IMR-90 (cell line): ENCODE measurements around the gene NUBP2. TPM values are rescaled to one million over a fixed set of nuclear protein-coding genes. Genes with fewer than 3 reads are reported as not detected.

Experiments used
- ATAC-seq: fragments of 200-7000 bp; cut with Tn5 transposase; 2 replicates; pipeline ENCODE4 v1.9.1; 2020; ENCODE audit warnings: low read depth, mild to moderate bottlenecking, moderate library complexity
- BruUV-seq: library from RNA; stranded (reverse); fragments of 400-500 nt; replicated peaks from 2 replicates; lab custom pipeline; 2021; lab: Mats Ljungman, UMichigan
- CTCF ChIA-PET: fragments of 300-600 bp; formaldehyde crosslinking; extraction: SDS; loops from one replicate; lab custom pipeline; 2021; ENCODE audit warnings: antibody characterized with exemption; lab: Yijun Ruan, JAX
- POLR2A ChIA-PET: fragments of 300-600 bp; sonication (Branson Sonifier 250); formaldehyde crosslinking; loops from one replicate; lab custom pipeline; 2022; ENCODE audit warnings: antibody characterized with exemption; ENCODE audit not compliant: unreplicated experiment; lab: Charles Lee
- DNase-seq: peaks from one replicate; pipeline ENCODE4 v3.0.0; 2013
- H2AFZ ChIP-seq: replicated peaks from 2 replicates; pipeline ENCODE3; 2013; ENCODE audit warnings: low read length, mild to moderate bottlenecking; ENCODE audit not compliant: poor library complexity
- H2AK5ac ChIP-seq: 2 replicates; pipeline ENCODE4 v1.6.1; 2013; ENCODE audit warnings: low read depth, low read length, inconsistent platforms
- H2AK9ac ChIP-seq: replicated peaks from 2 replicates; pipeline ENCODE3; 2013; ENCODE audit warnings: mild to moderate bottlenecking, low read depth, low read length, moderate library complexity; ENCODE audit not compliant: poor library complexity
- H2BK120ac ChIP-seq: 2 replicates; pipeline ENCODE4 v1.6.1; 2013; ENCODE audit warnings: low read depth, low read length, inconsistent platforms
- H2BK15ac ChIP-seq: 3 replicates; pipeline ENCODE4 v1.6.1; 2013; ENCODE audit warnings: low read depth, low read length, inconsistent platforms
- H2BK20ac ChIP-seq: 2 replicates; pipeline ENCODE4 v1.6.1; 2013; ENCODE audit warnings: low read depth, mild to moderate bottlenecking, inconsistent platforms, low read length, moderate library complexity
- H2BK5ac ChIP-seq: 2 replicates; pipeline ENCODE4 v1.6.1; 2013; ENCODE audit warnings: mild to moderate bottlenecking, low read depth, low read length, inconsistent platforms; ENCODE audit not compliant: poor library complexity, severe bottlenecking
- H3K14ac ChIP-seq: replicated peaks from 2 replicates; pipeline ENCODE4 v1.6.1; 2013; ENCODE audit warnings: low read depth, low read length, inconsistent platforms
- H3K18ac ChIP-seq: 2 replicates; pipeline ENCODE4 v1.6.1; 2013; ENCODE audit warnings: low read depth, low read length, control low read depth
- H3K23ac ChIP-seq: 2 replicates; pipeline ENCODE4 v1.6.1; 2013; ENCODE audit warnings: low read depth, low read length, inconsistent platforms
- H3K27ac ChIP-seq: 2 replicates; pipeline ENCODE4 v1.5.1; 2013; ENCODE audit warnings: mild to moderate bottlenecking, control low read depth, low read length; ENCODE audit not compliant: insufficient read depth
- H3K27me3 ChIP-seq: 2 replicates; pipeline ENCODE4 v1.6.1; 2013; ENCODE audit warnings: low read length; ENCODE audit not compliant: control insufficient read depth, insufficient read depth
- H3K36me3 ChIP-seq: 2 replicates; pipeline ENCODE4 v1.6.1; 2013; ENCODE audit warnings: low read length, mixed read lengths; ENCODE audit not compliant: control insufficient read depth, insufficient read depth
- H3K4ac ChIP-seq: 2 replicates; pipeline ENCODE4 v1.6.1; 2013; ENCODE audit warnings: low read depth, low read length, inconsistent platforms
- H3K4me1 ChIP-seq: 2 replicates; pipeline ENCODE4 v1.6.1; 2013; ENCODE audit warnings: low read length, mixed read lengths; ENCODE audit not compliant: control insufficient read depth, insufficient read depth
- H3K4me2 ChIP-seq: 2 replicates; pipeline ENCODE4 v1.6.1; 2013; ENCODE audit warnings: low read depth, mild to moderate bottlenecking, control low read depth, low read length, moderate library complexity
- H3K4me3 ChIP-seq: 2 replicates; pipeline ENCODE4 v1.5.1; 2013; ENCODE audit warnings: low read depth, mild to moderate bottlenecking, control low read depth, low read length, moderate library complexity; ENCODE audit not compliant: insufficient read depth
- H3K56ac ChIP-seq: 2 replicates; pipeline ENCODE4 v1.6.1; 2013; ENCODE audit warnings: low read length, inconsistent platforms; ENCODE audit not compliant: insufficient read depth; ENCODE audit errors: extremely low read depth
- H3K79me1 ChIP-seq, 2 experiments: 2 replicates each; pipeline ENCODE4 v1.6.1; 2013; ENCODE audit warnings: low read length in 2 of 2, inconsistent platforms in 1 of 2, low read depth in 1 of 2
- H3K9ac ChIP-seq: 2 replicates; pipeline ENCODE4 v1.6.1; 2013; ENCODE audit warnings: low read depth, low read length, control low read depth
- H3K9me1 ChIP-seq: 2 replicates; pipeline ENCODE4 v1.6.1; 2013; ENCODE audit warnings: low read length, inconsistent platforms; ENCODE audit not compliant: insufficient read depth
- H3K9me3 ChIP-seq: 2 replicates; pipeline ENCODE4 v1.6.1; 2013; ENCODE audit warnings: low read length; ENCODE audit not compliant: control insufficient read depth, insufficient read depth
- H4K20me1 ChIP-seq: 2 replicates; pipeline ENCODE4 v1.6.1; 2013; ENCODE audit warnings: low read length, inconsistent platforms; ENCODE audit not compliant: insufficient read depth
- H4K5ac ChIP-seq: 2 replicates; pipeline ENCODE4 v1.6.1; 2013; ENCODE audit warnings: mild to moderate bottlenecking, low read depth, low read length, control low read depth
- H4K8ac ChIP-seq, 2 experiments: 2 replicates each; pipeline ENCODE4 v1.6.1; 2013; ENCODE audit warnings: low read depth in 2 of 2, low read length in 2 of 2, control low read depth in 1 of 2, inconsistent platforms in 1 of 2
- H4K91ac ChIP-seq: 2 replicates; pipeline ENCODE4 v1.6.1; 2013; ENCODE audit warnings: low read depth, low read length, inconsistent platforms; ENCODE audit not compliant: insufficient read depth
- CEBPB ChIP-seq: IDR thresholded peaks from 2 replicates; pipeline ENCODE4 v1.6.1; 2012; ENCODE audit warnings: low read depth, low read length, improper control_type of control experiment
- CHD1 ChIP-seq: IDR thresholded peaks from 2 replicates; pipeline ENCODE4 v1.6.1; 2012; ENCODE audit warnings: low read depth, low read length, improper control_type of control experiment
- CTCF ChIP-seq: conservative IDR thresholded peaks from 2 replicates; pipeline ENCODE4 v1.5.1; 2012; ENCODE audit warnings: mild to moderate bottlenecking, low read depth, low read length, improper control_type of control experiment
- FOS ChIP-seq: fragments of 150-350 bp; IDR thresholded peaks from 2 replicates; pipeline ENCODE4 v1.6.1; 2016; ENCODE audit warnings: low read depth, low read length
- MAFK ChIP-seq: IDR thresholded peaks from 2 replicates; pipeline ENCODE4 v1.6.1; 2012; ENCODE audit warnings: low read depth, low read length, improper control_type of control experiment
- NFE2L2 ChIP-seq: fragments of 150-350 bp; IDR thresholded peaks from 2 replicates; pipeline ENCODE4 v1.6.1; 2016; ENCODE audit warnings: low read depth, mild to moderate bottlenecking, low read length
- POLR2A ChIP-seq: IDR thresholded peaks from 2 replicates; pipeline ENCODE4 v1.6.1; 2012; ENCODE audit warnings: mild to moderate bottlenecking, low read depth, low read length
- RAD21 ChIP-seq: IDR thresholded peaks from 2 replicates; pipeline ENCODE4 v1.6.1; 2012; ENCODE audit warnings: low read length, improper control_type of control experiment
- WGBS, 2 experiments: methylation state at CpG; one replicate each; pipeline versions ENCODE4 v1.1.5 to v1.1.7; 2013; ENCODE audit warnings: missing lambda C conversion rate in 2 of 2; ENCODE audit not compliant: insufficient read length in 1 of 2; ENCODE audit errors: extremely low coverage in 2 of 2; 5-methylcytosine and 5-hydroxymethylcytosine counted together
- dilution Hi-C: fragments of 300-500 bp; cut with HindIII; formaldehyde crosslinking; loops from one replicate; pipeline ENCODE4 v1.14.3; 2018; ENCODE audit warnings: low sequenced_read_pairs; ENCODE audit not compliant: unreplicated experiment
- in situ Hi-C: fragments of 300-500 bp; cut with MboI; formaldehyde crosslinking; loops from 3 replicates; pipeline ENCODE4 v1.14.3; 2019; ENCODE audit warnings: low sequenced_read_pairs, inconsistent platforms, mixed read lengths
- intact Hi-C: fragments of 100-400 bp; cut with micrococcal nuclease; formaldehyde crosslinking; loops from 2 replicates; pipeline ENCODE4 v1.10.0; 2022
- polyA plus RNA-seq, 3 experiments: library from polyadenylated mRNA; depleted of rRNA; stranded (reverse); fragments of >200 nt; gene quantifications; 2 replicates each; pipeline ENCODE4 v1.2.3, GENCODE V29; 2012; ENCODE audit warnings: low replicate concordance in 1 of 3
- total RNA-seq: library from RNA; depleted of rRNA; stranded (reverse); fragments of >200 nt; gene quantifications from 2 replicates; pipeline ENCODE4 v1.2.3, GENCODE V29; 2012

NUBP2 gene
- total and polyA plus RNA-seq, 2 of the 4 experiments (the other 2 are of a cell fraction) = 62.6 to 131 TPM

DNA sequence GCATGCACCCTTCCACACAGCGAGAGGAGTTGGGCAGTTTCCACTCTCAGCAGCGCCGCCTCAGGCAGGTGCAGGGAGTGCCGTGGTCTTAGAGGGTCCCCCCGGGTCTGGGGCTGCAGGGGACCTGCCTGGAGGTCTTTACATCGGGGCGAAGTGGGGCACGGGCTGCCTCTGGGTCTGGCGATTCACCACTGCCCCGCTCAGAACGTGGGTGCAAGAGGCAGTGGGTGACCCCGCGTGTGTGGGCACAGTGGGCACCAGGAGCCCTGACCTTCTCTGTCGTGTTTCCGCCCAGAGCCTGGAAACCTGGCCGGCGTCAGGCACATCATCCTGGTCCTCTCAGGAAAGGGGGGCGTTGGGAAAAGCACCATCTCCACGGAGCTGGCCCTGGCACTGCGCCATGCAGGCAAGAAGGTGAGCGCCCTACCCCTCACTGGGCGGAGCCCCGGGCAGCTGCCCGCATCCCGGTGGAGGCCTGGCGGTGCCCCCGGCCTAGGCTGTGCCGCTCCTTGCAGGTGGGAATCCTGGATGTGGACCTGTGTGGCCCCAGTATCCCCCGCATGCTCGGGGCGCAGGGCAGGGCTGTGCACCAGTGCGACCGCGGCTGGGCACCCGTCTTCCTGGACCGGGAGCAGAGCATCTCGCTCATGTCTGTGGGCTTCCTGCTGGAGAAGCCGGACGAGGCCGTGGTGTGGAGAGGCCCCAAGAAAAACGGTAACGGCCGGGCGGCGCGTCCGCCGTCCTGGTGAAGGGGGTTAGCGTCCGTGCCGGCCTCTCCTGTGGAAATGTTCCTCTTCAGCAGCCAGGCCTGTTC is 3.7 kb downstream of the NUBP2 start:
- dilution Hi-C loops = no loop called here
- Histone ChIP-seq H3K9ac (no peak overlapping the region), H4K5ac (no peak overlapping the region), H2AK5ac (no peak overlapping the region), H3K23ac (no peak overlapping the region), H2BK20ac (no peak overlapping the region), H4K8ac (no peak overlapping the region), H3K9me1 (peaks cover 4% of the 10 kb centered on the region; the same call in 1 of the 2 replicates), H2BK15ac (no peak overlapping the region), H3K14ac (no peak overlapping the region), H3K27ac (no peak overlapping the region), H3K27me3 (no peaks in the 10 kb centered on the region), H3K56ac (no peak overlapping the region), H4K20me1 (peaks cover 38% of the 10 kb centered on the region), H4K91ac (no peak overlapping the region), H2AFZ (no peak overlapping the region), H3K79me1 (peaks cover 12 to 44% of the 10 kb centered on the region in 2 experiments), H2BK120ac (no peak overlapping the region), H3K4me1 (no peaks in the 10 kb centered on the region; the same call in 1 of the 2 replicates), H3K4ac (no peak overlapping the region), H3K4me3 (no peak overlapping the region), H2AK9ac (peak overlapping the region; percentile 52), H3K36me3 (peaks cover 30% of the 10 kb centered on the region), H2BK5ac (no peak overlapping the region), H3K9me3 (no peaks in the 10 kb centered on the region), H3K4me2 (no peak overlapping the region), H3K18ac (no peak overlapping the region)
- BruUV-seq = no TSS peak
- CTCF ChIA-PET = no interaction called here
- ATAC-seq = no peak
- TF ChIP-seq MAFK (no peak), CEBPB (no peak), CHD1 (no peak), CTCF (no peak), FOS (no peak), POLR2A (no peak), NFE2L2 (no peak), RAD21 (no peak)
- in situ Hi-C loops = no loop called here
- DNase-seq = no peak
- 93% methylated on average over 19 of the region's 51 CpGs; no CpG with 5 or more reads in 1 of the 2 experiments for WGBS, 2 experiments
- POLR2A ChIA-PET = no interaction called here
- intact Hi-C loops = no loop called here
